ENCODE measurements around the gene DHX58. TPM values are rescaled to one million over a fixed set of nuclear protein-coding genes. Genes with fewer than 3 reads are reported as not detected.

Gene DHX58
- total RNA-seq, 1 experiment from 2014 or later: 9.7 TPM

GRCh38 chr17:42076797-42077559, 35.5 kb downstream of the DHX58 start:
- no TSS peak for BruUV-seq (replicated peaks)
- ChIA-PET CTCF (no interaction called here), POLR2A (no interaction called here)

GRCh38 chr17:42075789-42076188, 36.7 kb downstream of the DHX58 start:
- H3K27me3 ChIP-seq (ENCODE audit: control insufficient read depth, insufficient read depth, low read length): no peaks in the 10 kb centered on the region
- no peak for DNase-seq (ENCODE audit: low read depth, low spot score)
- no peaks in the 10 kb centered on the region for H3K9me3 ChIP-seq (ENCODE audit: control insufficient read depth, insufficient read depth, low read depth, low read length)
- H3K36me3 ChIP-seq (ENCODE audit: control insufficient read depth, insufficient read depth, low read length): no peaks in the 10 kb centered on the region
- POLR2A ChIA-PET: no interaction called here
- peaks cover 4% of the 10 kb centered on the region; the same call in 1 of the 2 replicates for H3K4me1 ChIP-seq (ENCODE audit: control insufficient read depth, insufficient read depth, low read length)
- no peak for ATAC-seq
- no peak overlapping the region for H3K27ac ChIP-seq (ENCODE audit: low read length)
- intact Hi-C loops (cut with micrococcal nuclease; ENCODE audit: unreplicated experiment) (no loop called here), in situ Hi-C loops (cut with HindIII; ENCODE audit: low pct_unique_long_range_greater_than_20kb, low sequenced_read_pairs) (no loop called here)
- no peak overlapping the region for H3K4me3 ChIP-seq (ENCODE audit: low read depth in 2 of 2, low read length in 2 of 2)
- no TSS peak for BruUV-seq (replicated peaks)
- TF ChIP-seq POLR2AphosphoS5 (IDR thresholded peaks at IDR 0.05; ENCODE audit: low read depth, low read length) (no peak), TCF7L2 (IDR thresholded peaks at IDR 0.05; ENCODE audit: low read depth, low read length) (no peak), REST (IDR thresholded peaks at IDR 0.05; ENCODE audit: insufficient read depth in 1 of 2, low read depth in 2 of 2, low read length in 1 of 2) (no peak), SIN3A (IDR thresholded peaks at IDR 0.05; ENCODE audit: borderline replicate concordance, insufficient read depth, low read depth, low read length) (no peak)
- TF ChIP-seq, protein P1, sequence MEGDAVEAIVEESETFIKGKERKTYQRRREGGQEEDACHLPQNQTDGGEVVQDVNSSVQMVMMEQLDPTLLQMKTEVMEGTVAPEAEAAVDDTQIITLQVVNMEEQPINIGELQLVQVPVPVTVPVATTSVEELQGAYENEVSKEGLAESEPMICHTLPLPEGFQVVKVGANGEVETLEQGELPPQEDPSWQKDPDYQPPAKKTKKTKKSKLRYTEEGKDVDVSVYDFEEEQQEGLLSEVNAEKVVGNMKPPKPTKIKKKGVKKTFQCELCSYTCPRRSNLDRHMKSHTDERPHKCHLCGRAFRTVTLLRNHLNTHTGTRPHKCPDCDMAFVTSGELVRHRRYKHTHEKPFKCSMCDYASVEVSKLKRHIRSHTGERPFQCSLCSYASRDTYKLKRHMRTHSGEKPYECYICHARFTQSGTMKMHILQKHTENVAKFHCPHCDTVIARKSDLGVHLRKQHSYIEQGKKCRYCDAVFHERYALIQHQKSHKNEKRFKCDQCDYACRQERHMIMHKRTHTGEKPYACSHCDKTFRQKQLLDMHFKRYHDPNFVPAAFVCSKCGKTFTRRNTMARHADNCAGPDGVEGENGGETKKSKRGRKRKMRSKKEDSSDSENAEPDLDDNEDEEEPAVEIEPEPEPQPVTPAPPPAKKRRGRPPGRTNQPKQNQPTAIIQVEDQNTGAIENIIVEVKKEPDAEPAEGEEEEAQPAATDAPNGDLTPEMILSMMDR (IDR thresholded peaks at IDR 0.05): no peak
- CTCF ChIA-PET: no interaction called here

More at GRCh38 chr17:42076797-42077559, 35.5 kb downstream of the DHX58 start:
- Histone ChIP-seq H3K4me1 (ENCODE audit: control insufficient read depth, insufficient read depth, low read length) (peaks cover 1% of the 10 kb centered on the region; the same call in 1 of the 2 replicates), H3K27me3 (ENCODE audit: control insufficient read depth, insufficient read depth, low read length) (no peaks in the 10 kb centered on the region), H3K36me3 (ENCODE audit: control insufficient read depth, insufficient read depth, low read length) (no peaks in the 10 kb centered on the region), H3K4me3 (ENCODE audit: low read depth in 2 of 2, low read length in 2 of 2) (no peak overlapping the region), H3K9me3 (ENCODE audit: control insufficient read depth, insufficient read depth, low read depth, low read length) (no peaks in the 10 kb centered on the region), H3K27ac (ENCODE audit: low read length) (no peak overlapping the region)
- no peak for ATAC-seq
- TF ChIP-seq SIN3A (IDR thresholded peaks at IDR 0.05; ENCODE audit: borderline replicate concordance, insufficient read depth, low read depth, low read length): no peak
- TF ChIP-seq, protein P1 (IDR thresholded peaks at IDR 0.05): no peak
- TF ChIP-seq REST (IDR thresholded peaks at IDR 0.05; ENCODE audit: insufficient read depth in 1 of 2, low read depth in 2 of 2, low read length in 1 of 2): no peak
- no peak for TF ChIP-seq POLR2AphosphoS5 (IDR thresholded peaks at IDR 0.05; ENCODE audit: low read depth, low read length)
- TF ChIP-seq TCF7L2 (IDR thresholded peaks at IDR 0.05; ENCODE audit: low read depth, low read length): no peak
- intact Hi-C loops (cut with micrococcal nuclease; ENCODE audit: unreplicated experiment): no loop called here
- no peak for DNase-seq (ENCODE audit: low read depth, low spot score)
- in situ Hi-C loops (cut with HindIII; ENCODE audit: low pct_unique_long_range_greater_than_20kb, low sequenced_read_pairs): no loop called here
